Measurements from ENCODE around the gene FIS1.
"Not testable (repeated sequence)": the region's sequence is repeated elsewhere in the genome, so short reads cannot be mapped to it uniquely, and the experiment has no call there.

The FIS1 gene

GRCh38 chr7:101258243-101258731 is 13.4 kb upstream of the FIS1 start:
- Histone ChIP-seq H3K4me3 (ENCODE audit: control insufficient read depth in 1 of 7, extremely low read depth in 1 of 7, insufficient read depth in 4 of 7, low read depth in 2 of 7, low read length in 6 of 7) (no peak overlapping the region), H3K4me1 (ENCODE audit: control extremely low read depth in 1 of 4, control insufficient read depth in 4 of 4, insufficient read depth in 4 of 4, low read length in 3 of 4) (no peaks in the 10 kb centered on the region), H3K36me3 (ENCODE audit: control insufficient read depth in 4 of 4, insufficient read depth in 4 of 4, low read length in 3 of 4) (no peaks in the 10 kb centered on the region), H3K27me3 (replicated peaks in 2 of 5; ENCODE audit: control insufficient read depth in 4 of 5, insufficient read depth in 5 of 5, low read length in 4 of 5) (no peaks in the 10 kb centered on the region), H3K9me3 (ENCODE audit: control extremely low read depth in 1 of 5, control insufficient read depth in 4 of 5, insufficient read depth in 2 of 5, low read depth in 1 of 5, low read length in 4 of 5) (no peaks in the 10 kb centered on the region), H3K27ac (ENCODE audit: insufficient read depth in 1 of 2, low read depth in 1 of 2, low read length in 2 of 2, poor library complexity in 1 of 2, severe bottlenecking in 2 of 2) (no peak overlapping the region)
- CTCF ChIA-PET, result interaction anchor here (1.1 to 3.9 kb wide), 3 partner anchors 17 to 33 kb away, joined by 3 to 19 read pairs (median 4); no protein-coding TSS in a partner anchor
- WGBS (ENCODE audit: insufficient coverage), result 73% methylated on average over 2 of the region's 7 CpGs
- POLR2A ChIA-PET, result interaction anchor here (0.6 kb wide), 1 partner anchor 39 kb away, joined by 3 read pairs; no protein-coding TSS in a partner anchor
- DNase-seq, result no peak

GRCh38 chr7:101255796-101256195 is 10.9 kb upstream of the FIS1 start:
- H3K4me1 ChIP-seq (ENCODE audit: control extremely low read depth in 1 of 4, control insufficient read depth in 4 of 4, insufficient read depth in 4 of 4, low read length in 3 of 4), result peaks cover 4 to 14% (median 7%) of the 10 kb centered on the region in 4 experiments
- no peaks in the 10 kb centered on the region for H3K27me3 ChIP-seq (replicated peaks in 2 of 5; ENCODE audit: control insufficient read depth in 4 of 5, insufficient read depth in 5 of 5, low read length in 4 of 5)
- DNase-seq, result no peak
- 88% methylated on average over 1 of the region's 4 CpGs for WGBS (ENCODE audit: insufficient coverage)
- ChIA-PET CTCF (interaction anchor here (3.9 kb wide), 1 partner anchor 26 kb away, joined by 19 read pairs; no protein-coding TSS in a partner anchor), POLR2A (no interaction called here)
- H3K4me3 ChIP-seq (ENCODE audit: control insufficient read depth in 1 of 7, extremely low read depth in 1 of 7, insufficient read depth in 4 of 7, low read depth in 2 of 7, low read length in 6 of 7), result no peak overlapping the region
- H3K27ac ChIP-seq (ENCODE audit: insufficient read depth in 1 of 2, low read depth in 1 of 2, low read length in 2 of 2, poor library complexity in 1 of 2, severe bottlenecking in 2 of 2), result no peak overlapping the region
- no peaks in the 10 kb centered on the region for H3K9me3 ChIP-seq (ENCODE audit: control extremely low read depth in 1 of 5, control insufficient read depth in 4 of 5, insufficient read depth in 2 of 5, low read depth in 1 of 5, low read length in 4 of 5)
- no peaks in the 10 kb centered on the region for H3K36me3 ChIP-seq (ENCODE audit: control insufficient read depth in 4 of 4, insufficient read depth in 4 of 4, low read length in 3 of 4)

GRCh38 chr7:101253199-101253598 is 8.3 kb upstream of the FIS1 start:
- 100% methylated on average over 5 of the region's 5 CpGs for WGBS (ENCODE audit: insufficient coverage)
- peak overlapping the region in 3 of 7 experiments; percentile 6 to 98 (median 87) for H3K4me3 ChIP-seq (ENCODE audit: control insufficient read depth in 1 of 7, extremely low read depth in 1 of 7, insufficient read depth in 4 of 7, low read depth in 2 of 7, low read length in 6 of 7)
- DNase-seq; H3K27me3 ChIP-seq (replicated peaks in 2 of 5; ENCODE audit: control insufficient read depth in 4 of 5, insufficient read depth in 5 of 5, low read length in 4 of 5); H3K27ac ChIP-seq (ENCODE audit: insufficient read depth in 1 of 2, low read depth in 1 of 2, low read length in 2 of 2, poor library complexity in 1 of 2, severe bottlenecking in 2 of 2); H3K9me3 ChIP-seq (ENCODE audit: control extremely low read depth in 1 of 5, control insufficient read depth in 4 of 5, insufficient read depth in 2 of 5, low read depth in 1 of 5, low read length in 4 of 5); POLR2A ChIA-PET: not testable (repeated sequence)
- CTCF ChIA-PET, result interaction anchor here (0.6 to 2.3 kb wide), 3 partner anchors 9 to 1013 kb away, joined by 3 to 9 read pairs (median 4); no protein-coding TSS in a partner anchor
- peaks cover 2 to 11% (median 5%) of the 10 kb centered on the region in 4 experiments for H3K36me3 ChIP-seq (ENCODE audit: control insufficient read depth in 4 of 4, insufficient read depth in 4 of 4, low read length in 3 of 4)
- peaks cover 6 to 19% (median 10%) of the 10 kb centered on the region in 4 experiments for H3K4me1 ChIP-seq (ENCODE audit: control extremely low read depth in 1 of 4, control insufficient read depth in 4 of 4, insufficient read depth in 4 of 4, low read length in 3 of 4)

- H3K9me3 ChIP-seq (ENCODE audit: control extremely low read depth in 1 of 5, control insufficient read depth in 4 of 5, insufficient read depth in 2 of 5, low read depth in 1 of 5, low read length in 4 of 5), result no peaks in the 10 kb centered on the region
- peaks cover 6 to 19% (median 10%) of the 10 kb centered on the region in 4 experiments for H3K4me1 ChIP-seq (ENCODE audit: control extremely low read depth in 1 of 4, control insufficient read depth in 4 of 4, insufficient read depth in 4 of 4, low read length in 3 of 4)
- 0% methylated on average over 46 of the region's 55 CpGs for WGBS (ENCODE audit: insufficient coverage)
- H3K36me3 ChIP-seq (ENCODE audit: control insufficient read depth in 4 of 4, insufficient read depth in 4 of 4, low read length in 3 of 4), result peaks cover 4 to 18% (median 10%) of the 10 kb centered on the region in 4 experiments
- H3K4me3 ChIP-seq (ENCODE audit: control insufficient read depth in 1 of 7, extremely low read depth in 1 of 7, insufficient read depth in 4 of 7, low read depth in 2 of 7, low read length in 6 of 7), result peak overlapping the region; percentile 87 to 99 (median 97)
- peak; percentile 98 to 99 (median 99) for DNase-seq
- H3K27ac ChIP-seq (ENCODE audit: insufficient read depth in 1 of 2, low read depth in 1 of 2, low read length in 2 of 2, poor library complexity in 1 of 2, severe bottlenecking in 2 of 2), result peak overlapping the region; percentile 85 to 92
- ChIA-PET CTCF (interaction anchor here (1.0 to 2.3 kb wide), 6 partner anchors 10 to 34 kb away, joined by 3 to 9 read pairs (median 4); partner anchors contain the start of genes CLDN15, PLOD3 and ZNHIT1), POLR2A (interaction anchor here (0.7 kb wide), 1 partner anchor 20 kb away, joined by 4 read pairs; no protein-coding TSS in a partner anchor)
- H3K27me3 ChIP-seq (replicated peaks in 2 of 5; ENCODE audit: control insufficient read depth in 4 of 5, insufficient read depth in 5 of 5, low read length in 4 of 5), result no peaks in the 10 kb centered on the region
Measured at GRCh38 chr7:101251871-101252659, 7.2 kb upstream of the FIS1 start.

- ChIA-PET POLR2A (no interaction called here), CTCF (interaction anchor here (1.7 kb wide), 1 partner anchor 33 kb away, joined by 7 read pairs; the partner anchor contains the start of genes PLOD3 and ZNHIT1)
- no peaks in the 10 kb centered on the region for H3K27me3 ChIP-seq (replicated peaks in 2 of 5; ENCODE audit: control insufficient read depth in 4 of 5, insufficient read depth in 5 of 5, low read length in 4 of 5)
- H3K36me3 ChIP-seq (ENCODE audit: control insufficient read depth in 4 of 4, insufficient read depth in 4 of 4, low read length in 3 of 4), result peaks cover 4 to 24% (median 10%) of the 10 kb centered on the region in 4 experiments
- H3K4me3 ChIP-seq (ENCODE audit: control insufficient read depth in 1 of 7, extremely low read depth in 1 of 7, insufficient read depth in 4 of 7, low read depth in 2 of 7, low read length in 6 of 7), result peak overlapping the region in 2 of 7 experiments; percentile 16 to 32
- H3K9me3 ChIP-seq (ENCODE audit: control extremely low read depth in 1 of 5, control insufficient read depth in 4 of 5, insufficient read depth in 2 of 5, low read depth in 1 of 5, low read length in 4 of 5), result no peaks in the 10 kb centered on the region
- H3K27ac ChIP-seq (ENCODE audit: insufficient read depth in 1 of 2, low read depth in 1 of 2, low read length in 2 of 2, poor library complexity in 1 of 2, severe bottlenecking in 2 of 2), result no peak overlapping the region
- 94% methylated on average over 3 of the region's 3 CpGs for WGBS (ENCODE audit: insufficient coverage)
- no peak for DNase-seq
- H3K4me1 ChIP-seq (ENCODE audit: control extremely low read depth in 1 of 4, control insufficient read depth in 4 of 4, insufficient read depth in 4 of 4, low read length in 3 of 4), result peaks cover 6 to 24% (median 13%) of the 10 kb centered on the region in 4 experiments
Measured at GRCh38 chr7:101250324-101250723, 5.4 kb upstream of the FIS1 start.

GRCh38 chr7:101248276-101248675 is 3.4 kb upstream of the FIS1 start:
- WGBS (ENCODE audit: insufficient coverage), result 87% methylated on average over 2 of the region's 5 CpGs
- Histone ChIP-seq H3K4me3 (ENCODE audit: control insufficient read depth in 1 of 7, extremely low read depth in 1 of 7, insufficient read depth in 4 of 7, low read depth in 2 of 7, low read length in 6 of 7) (no peak overlapping the region), H3K27me3 (replicated peaks in 2 of 5; ENCODE audit: control insufficient read depth in 4 of 5, insufficient read depth in 5 of 5, low read length in 4 of 5) (no peaks in the 10 kb centered on the region), H3K9me3 (ENCODE audit: control extremely low read depth in 1 of 5, control insufficient read depth in 4 of 5, insufficient read depth in 2 of 5, low read depth in 1 of 5, low read length in 4 of 5) (no peaks in the 10 kb centered on the region), H3K36me3 (ENCODE audit: control insufficient read depth in 4 of 4, insufficient read depth in 4 of 4, low read length in 3 of 4) (peaks cover 4 to 24% (median 10%) of the 10 kb centered on the region in 4 experiments), H3K27ac (ENCODE audit: insufficient read depth in 1 of 2, low read depth in 1 of 2, low read length in 2 of 2, poor library complexity in 1 of 2, severe bottlenecking in 2 of 2) (no peak overlapping the region), H3K4me1 (ENCODE audit: control extremely low read depth in 1 of 4, control insufficient read depth in 4 of 4, insufficient read depth in 4 of 4, low read length in 3 of 4) (peaks cover 6 to 41% (median 26%) of the 10 kb centered on the region in 4 experiments)
- DNase-seq, result no peak
- ChIA-PET CTCF (interaction anchor here (0.8 to 2.6 kb wide), 3 partner anchors 9 to 35 kb away, joined by 3 to 13 read pairs (median 4); no protein-coding TSS in a partner anchor), POLR2A (interaction anchor here (1.2 kb wide), 1 partner anchor 11 kb away, joined by 6 read pairs; the partner anchor contains the start of gene CLDN15)
